CD4-positive, CD25-positive, alpha-beta regulatory T cell (primary cell): ENCODE data around the gene C3orf62. TPM values are rescaled to one million over a fixed set of nuclear protein-coding genes. Genes with fewer than 3 reads are reported as not detected.
A peak's percentile ranks its signal among the peaks of the same experiment; 100 is the strongest.

Experiments
- ATAC-seq, 2 donors: fragments of 150-1000 bp; cut with Tn5 transposase; one replicate each; pipeline ENCODE4 v1.10.0; 2021; ENCODE audit warnings: low read depth in 2 of 2, moderate number of reproducible peaks in 2 of 2, moderate library complexity in 1 of 2
- DNase-seq, 3 donors: peaks; one replicate each; pipeline versions ENCODE4 v3.0.0 to v3.0.0-alpha.2; 2012 to 2022; ENCODE audit warnings: mixed read lengths in 1 of 3
- H3K27ac ChIP-seq: one replicate; pipeline ENCODE4 v1.7.0; 2013; ENCODE audit warnings: mild to moderate bottlenecking, low read length; ENCODE audit not compliant: insufficient read depth, poor library complexity, severe bottlenecking
- H3K27me3 ChIP-seq: one replicate; pipeline ENCODE4 v1.7.0; 2013; ENCODE audit warnings: low read length; ENCODE audit not compliant: control insufficient read depth, insufficient read depth
- H3K36me3 ChIP-seq: one replicate; pipeline ENCODE4 v1.7.0; 2013; ENCODE audit warnings: mild to moderate bottlenecking, low read length, moderate library complexity; ENCODE audit not compliant: control insufficient read depth, insufficient read depth
- H3K4me1 ChIP-seq: 2 replicates; pipeline ENCODE4 v1.7.0; 2013; ENCODE audit warnings: mild to moderate bottlenecking, low read length; ENCODE audit not compliant: insufficient read depth, control insufficient read depth, poor library complexity, severe bottlenecking
- H3K4me3 ChIP-seq: one replicate; pipeline ENCODE4 v1.7.0; 2013; ENCODE audit warnings: low read depth, mild to moderate bottlenecking, low read length, moderate library complexity
- H3K9me3 ChIP-seq, 2 experiments: 1 replicate in 1 of 2; 2 replicates in 1 of 2; pipeline ENCODE4 v1.7.0; 2013; ENCODE audit warnings: low read length in 2 of 2, mild to moderate bottlenecking in 1 of 2, moderate library complexity in 1 of 2; ENCODE audit not compliant: control insufficient read depth in 2 of 2
- H3K27ac Mint-ChIP-seq, 3 donors: one replicate each; pipeline ENCODE4 v1.8.0; 2020 to 2022; ENCODE audit warnings: mild to moderate bottlenecking in 3 of 3, mixed read lengths in 3 of 3, moderate library complexity in 2 of 3
- H3K27me3 Mint-ChIP-seq: one replicate; pipeline ENCODE4 v1.8.0; 2022; ENCODE audit warnings: mild to moderate bottlenecking, mixed read lengths
- H3K36me3 Mint-ChIP-seq: one replicate; pipeline ENCODE4 v1.8.0; 2020; ENCODE audit warnings: mixed read lengths
- H3K4me1 Mint-ChIP-seq, 4 donors: one replicate each; pipeline ENCODE4 v1.8.0; 2020 to 2022; ENCODE audit warnings: mixed read lengths in 4 of 4, mild to moderate bottlenecking in 1 of 4
- H3K4me3 Mint-ChIP-seq, 4 donors: one replicate each; pipeline ENCODE4 v1.8.0; 2020 to 2022; ENCODE audit warnings: mild to moderate bottlenecking in 4 of 4, mixed read lengths in 4 of 4, moderate library complexity in 3 of 4
- H3K9me3 Mint-ChIP-seq, 7 donors: one replicate each; pipeline ENCODE4 v1.8.0; 2020 to 2022; ENCODE audit warnings: mixed read lengths in 7 of 7, mild to moderate bottlenecking in 3 of 7, moderate library complexity in 2 of 7
- polyA plus RNA-seq, 4 donors: library from polyadenylated mRNA; unstranded; fragments of 300-500 nt; fragmentation: Illumina TruSeq; gene quantifications; one replicate each; pipeline ENCODE4 v1.2.3, GENCODE V29; 2021
- total RNA-seq: library from RNA; stranded (reverse); gene quantifications from one replicate; pipeline ENCODE4 v1.2.3, GENCODE V29; 2022

The C3orf62 gene
- total and polyA plus RNA-seq, 5 donors from 2014 or later: 0.56 to 12.4 (median 0.79) TPM

DNA sequence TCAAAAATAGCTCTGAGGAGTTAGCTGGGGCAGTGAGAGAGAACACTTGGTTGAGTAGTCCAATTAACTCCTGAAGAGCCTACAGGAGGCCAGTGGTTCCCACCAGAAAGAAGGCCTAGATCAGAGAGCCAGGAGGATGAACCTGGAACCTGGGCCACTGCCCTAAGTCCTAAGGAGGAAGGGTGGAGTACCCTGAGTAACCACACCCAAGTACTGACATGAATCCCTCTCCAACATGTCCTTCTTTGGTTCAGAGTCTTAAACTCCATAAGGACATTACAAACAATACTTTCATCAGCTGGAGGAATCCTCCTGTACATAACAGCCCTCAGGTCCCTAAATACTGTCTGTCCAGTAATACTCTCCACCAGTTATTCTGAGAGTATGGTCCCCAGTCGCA lies 25.6 kb upstream of the C3orf62 start:
- Mint-ChIP-seq H3K27ac (peak overlapping the region in 1 of 3 donors; percentile 47), H3K27me3 (no peaks in the 10 kb centered on the region), H3K9me3 (no peaks in the 10 kb centered on the region), H3K4me3 (no peak overlapping the region), H3K36me3 (peaks cover 41% of the 10 kb centered on the region), H3K4me1 (peaks cover 0 to 16% (median 5%) of the 10 kb centered on the region in 4 donors)
- Histone ChIP-seq H3K9me3 (no peaks in the 10 kb centered on the region), H3K4me3 (no peak overlapping the region), H3K27me3 (no peaks in the 10 kb centered on the region), H3K36me3 (peaks cover 75% of the 10 kb centered on the region), H3K4me1 (no peaks in the 10 kb centered on the region), H3K27ac (no peak overlapping the region)
- peak in 1 of 3 donors; percentile 17 for DNase-seq
- no peak for ATAC-seq

DNA sequence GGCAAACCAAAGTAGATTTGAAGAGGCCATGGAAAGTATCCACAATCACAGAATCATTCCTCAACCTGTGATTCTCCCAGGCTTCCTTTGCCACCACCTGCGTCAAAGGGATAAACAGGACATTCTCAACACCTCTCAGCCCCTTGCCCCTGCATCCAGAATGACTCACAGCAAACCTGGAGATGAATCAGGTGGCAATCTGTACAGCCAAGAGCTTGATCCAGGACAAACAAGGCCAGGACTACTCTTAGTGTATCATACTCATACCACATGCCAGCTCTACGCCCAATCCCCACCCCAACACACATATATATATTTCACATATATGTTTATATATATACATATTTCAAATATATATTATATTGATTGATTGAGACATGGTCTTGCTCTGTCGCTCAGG lies 23.6 kb upstream of the C3orf62 start:
- H3K36me3 Mint-ChIP-seq: peaks cover 43% of the 10 kb centered on the region
- DNase-seq (no peak), ATAC-seq (no peak)
- peaks cover 0 to 16% (median 5%) of the 10 kb centered on the region in 4 donors for H3K4me1 Mint-ChIP-seq
- Histone ChIP-seq H3K27ac (no peak overlapping the region), H3K9me3 (no peaks in the 10 kb centered on the region), H3K36me3 (peaks cover 75% of the 10 kb centered on the region), H3K4me1 (no peaks in the 10 kb centered on the region), H3K4me3 (no peak overlapping the region), H3K27me3 (no peaks in the 10 kb centered on the region)
- no peaks in the 10 kb centered on the region for H3K9me3 Mint-ChIP-seq
- peak overlapping the region in 1 of 3 donors; percentile 26 for H3K27ac Mint-ChIP-seq
- no peak overlapping the region for H3K4me3 Mint-ChIP-seq
- H3K27me3 Mint-ChIP-seq: no peaks in the 10 kb centered on the region

DNA sequence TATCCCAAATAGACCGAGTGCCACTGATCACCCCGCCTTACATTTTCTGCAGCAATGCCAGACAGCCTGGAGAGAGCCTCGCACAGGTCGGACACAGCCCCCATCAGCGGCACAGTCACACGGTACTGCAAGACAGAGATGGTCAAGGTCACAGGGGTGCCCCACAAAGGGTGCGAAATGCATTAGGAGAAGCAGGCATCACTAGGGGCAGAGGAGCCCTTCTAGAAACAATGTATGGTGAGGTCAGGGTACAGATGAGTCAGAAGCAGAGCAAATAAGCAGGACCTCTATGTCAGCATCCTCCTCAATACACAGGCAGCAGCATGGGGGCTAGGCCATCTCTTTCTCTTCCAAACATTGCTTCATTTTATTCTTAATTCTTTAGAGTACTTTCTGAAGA lies 21.5 kb upstream of the C3orf62 start:
- Histone ChIP-seq H3K27me3 (no peaks in the 10 kb centered on the region), H3K4me1 (no peaks in the 10 kb centered on the region), H3K4me3 (no peak overlapping the region), H3K36me3 (peaks cover 82% of the 10 kb centered on the region), H3K27ac (no peak overlapping the region), H3K9me3 (no peaks in the 10 kb centered on the region)
- Mint-ChIP-seq H3K27me3 (no peaks in the 10 kb centered on the region), H3K27ac (peak overlapping the region in 2 of 3 donors; percentile 41 to 73), H3K4me3 (no peak overlapping the region), H3K9me3 (no peaks in the 10 kb centered on the region), H3K4me1 (peaks cover 0 to 12% (median 7%) of the 10 kb centered on the region in 4 donors), H3K36me3 (peaks cover 51% of the 10 kb centered on the region)
- no peak for DNase-seq
- no peak for ATAC-seq

DNA sequence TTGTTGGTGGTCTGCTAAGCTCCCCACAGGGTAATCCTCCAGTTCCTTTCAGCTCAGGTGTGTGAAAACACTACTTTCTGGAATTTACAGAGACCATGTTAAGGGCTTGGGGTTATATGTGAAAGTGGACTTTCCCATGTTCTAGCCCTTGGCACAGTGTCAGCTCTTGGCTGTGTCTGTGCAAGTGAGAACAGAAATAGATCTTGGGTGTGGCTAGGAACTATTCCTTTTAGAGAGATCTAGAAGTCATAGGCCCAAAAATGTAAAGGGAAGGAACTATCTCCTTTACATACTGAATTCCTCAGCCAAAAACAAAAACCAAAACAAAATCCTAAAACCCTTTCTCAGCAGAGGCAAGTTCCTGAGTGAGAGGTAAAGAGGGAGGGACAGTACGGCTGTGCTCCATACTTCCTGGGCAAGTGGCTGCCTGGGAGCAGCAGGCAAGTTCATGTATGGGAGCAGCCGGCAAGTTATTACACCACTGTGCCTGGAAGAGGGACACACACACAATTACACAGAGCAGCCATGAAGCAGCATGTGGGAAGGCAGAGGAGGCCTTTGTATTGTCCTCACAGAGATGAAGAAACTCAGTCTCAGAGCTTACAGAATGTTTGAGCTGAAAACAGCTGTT lies 19.9 kb upstream of the C3orf62 start:
- Histone ChIP-seq H3K4me3 (no peak overlapping the region), H3K27ac (peak overlapping the region; percentile 7), H3K4me1 (no peaks in the 10 kb centered on the region), H3K9me3 (no peaks in the 10 kb centered on the region), H3K27me3 (no peaks in the 10 kb centered on the region), H3K36me3 (peaks cover 86% of the 10 kb centered on the region)
- Mint-ChIP-seq H3K4me3 (no peak overlapping the region), H3K9me3 (no peaks in the 10 kb centered on the region), H3K27me3 (no peaks in the 10 kb centered on the region), H3K4me1 (peaks cover 0 to 5% (median 2%) of the 10 kb centered on the region in 4 donors), H3K36me3 (peaks cover 45% of the 10 kb centered on the region), H3K27ac (no peak overlapping the region)
- DNase-seq: no peak
- no peak for ATAC-seq

DNA sequence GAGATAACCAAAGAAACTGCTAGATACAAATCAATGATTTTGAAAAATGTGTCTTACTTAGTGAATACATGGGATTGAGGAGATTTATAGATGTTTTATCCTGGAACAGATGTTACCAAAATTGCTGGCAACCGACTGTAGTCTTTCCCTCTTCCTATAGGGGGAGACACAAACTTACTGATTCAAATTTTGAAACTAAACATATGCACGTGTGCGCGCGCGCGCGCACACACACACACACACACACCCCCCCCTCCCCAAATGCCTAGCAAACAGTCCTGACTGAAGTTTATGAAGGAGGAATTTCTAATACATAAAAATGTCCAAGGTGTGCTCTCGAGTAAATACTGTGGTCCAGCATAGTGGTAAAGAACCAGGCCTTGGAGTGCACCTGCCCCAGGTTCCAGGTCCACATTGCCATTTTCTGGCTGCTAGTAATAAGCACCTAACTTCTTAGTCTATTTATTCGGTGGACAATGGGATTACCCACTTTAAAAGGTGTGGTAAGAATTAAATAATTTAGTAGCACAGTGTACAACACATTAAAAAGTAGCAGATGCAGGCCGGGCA lies 18.5 kb upstream of the C3orf62 start:
- Histone ChIP-seq H3K4me1 (no peaks in the 10 kb centered on the region), H3K27ac (no peak overlapping the region), H3K4me3 (no peak overlapping the region), H3K27me3 (no peaks in the 10 kb centered on the region), H3K9me3 (no peaks in the 10 kb centered on the region), H3K36me3 (peaks cover 86% of the 10 kb centered on the region)
- peaks cover 0 to 5% (median 2%) of the 10 kb centered on the region in 4 donors for H3K4me1 Mint-ChIP-seq
- no peaks in the 10 kb centered on the region for H3K27me3 Mint-ChIP-seq
- DNase-seq (peak in 2 of 3 donors; percentile 36 to 57), ATAC-seq (peak in 1 of 2 donors; percentile 58)
- no peak overlapping the region for H3K4me3 Mint-ChIP-seq
- H3K27ac Mint-ChIP-seq: peak overlapping the region in 1 of 3 donors; percentile 75
- peaks cover 39% of the 10 kb centered on the region for H3K36me3 Mint-ChIP-seq
- H3K9me3 Mint-ChIP-seq: no peaks in the 10 kb centered on the region

DNA sequence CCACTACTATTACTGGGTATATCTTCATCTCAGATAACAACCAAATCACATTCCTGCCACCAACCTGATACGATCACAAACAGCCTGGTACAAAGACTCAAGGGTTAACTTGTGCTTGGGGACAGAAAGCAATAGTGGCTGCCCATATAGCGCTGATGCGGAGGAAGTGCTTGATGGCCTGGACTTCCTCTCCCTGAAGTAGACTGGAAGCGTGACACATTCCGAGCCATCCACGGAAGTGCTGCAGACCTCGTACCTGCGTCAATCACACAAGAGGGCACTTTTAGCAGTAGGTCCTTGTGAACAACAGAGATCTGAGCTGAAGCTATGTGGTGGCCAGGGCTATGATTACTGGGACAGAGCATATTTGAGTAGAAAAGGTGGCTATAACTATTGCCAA lies 17.3 kb upstream of the C3orf62 start:
- Mint-ChIP-seq H3K27ac (no peak overlapping the region), H3K9me3 (no peaks in the 10 kb centered on the region), H3K4me1 (peaks cover 0 to 5% (median 2%) of the 10 kb centered on the region in 4 donors), H3K36me3 (peaks cover 32% of the 10 kb centered on the region), H3K4me3 (no peak overlapping the region), H3K27me3 (no peaks in the 10 kb centered on the region)
- H3K4me1 ChIP-seq: no peaks in the 10 kb centered on the region
- no peak overlapping the region for H3K27ac ChIP-seq
- no peaks in the 10 kb centered on the region for H3K9me3 ChIP-seq
- H3K4me3 ChIP-seq: no peak overlapping the region
- ATAC-seq: no peak
- DNase-seq: no peak
- no peaks in the 10 kb centered on the region for H3K27me3 ChIP-seq
- peaks cover 87% of the 10 kb centered on the region for H3K36me3 ChIP-seq

DNA sequence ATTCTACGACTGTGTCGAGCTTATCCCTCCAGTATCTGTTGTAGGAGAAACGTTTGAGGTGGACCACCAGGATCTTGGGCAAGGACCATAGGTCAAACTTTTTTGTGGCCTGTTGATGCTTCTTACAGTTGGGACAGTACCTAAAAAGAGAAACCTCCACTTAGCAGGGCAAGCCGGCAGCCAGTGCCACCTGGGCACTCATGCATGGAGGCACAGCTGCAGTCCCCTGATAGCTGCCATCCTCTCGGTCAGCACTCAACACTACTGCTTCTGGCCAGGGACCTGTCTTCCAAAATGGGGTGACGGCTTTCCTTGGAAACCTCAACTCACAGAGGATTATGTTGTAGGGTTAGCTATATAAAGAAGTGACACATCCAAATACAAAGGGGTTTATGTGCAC lies 7.0 kb upstream of the C3orf62 start:
- peaks cover 44% of the 10 kb centered on the region for H3K36me3 Mint-ChIP-seq
- Histone ChIP-seq H3K27me3 (no peaks in the 10 kb centered on the region), H3K36me3 (peaks cover 66% of the 10 kb centered on the region), H3K4me3 (no peak overlapping the region), H3K27ac (no peak overlapping the region), H3K4me1 (no peaks in the 10 kb centered on the region), H3K9me3 (no peaks in the 10 kb centered on the region)
- no peak overlapping the region for H3K27ac Mint-ChIP-seq
- DNase-seq (no peak), ATAC-seq (no peak)
- no peak overlapping the region for H3K4me3 Mint-ChIP-seq
- H3K27me3 Mint-ChIP-seq: no peaks in the 10 kb centered on the region
- H3K4me1 Mint-ChIP-seq: peaks cover 0 to 3% (median 1%) of the 10 kb centered on the region in 4 donors
- H3K9me3 Mint-ChIP-seq: no peaks in the 10 kb centered on the region

DNA sequence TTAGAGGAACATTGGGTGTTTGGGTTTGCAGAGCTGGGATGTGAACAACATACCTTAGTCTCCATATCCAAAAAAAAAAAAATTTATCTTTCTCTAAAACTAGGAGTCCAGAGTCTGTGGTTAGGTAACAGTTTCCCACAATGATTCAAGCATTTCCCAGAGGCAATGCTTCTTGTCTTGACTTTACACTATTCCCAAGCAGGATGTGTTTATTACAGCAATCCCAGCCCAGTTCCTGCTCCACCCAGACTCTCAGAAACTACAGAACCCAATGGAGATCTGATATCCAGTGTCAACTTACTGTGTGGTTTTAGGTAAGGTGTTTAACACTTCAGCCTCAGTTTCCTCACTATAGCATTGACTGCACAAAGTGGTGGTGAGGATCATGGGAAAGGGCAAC lies 2.3 kb upstream of the C3orf62 start:
- H3K9me3 Mint-ChIP-seq: no peaks in the 10 kb centered on the region
- ATAC-seq (no peak), DNase-seq (no peak)
- H3K36me3 Mint-ChIP-seq: peaks cover 19% of the 10 kb centered on the region
- H3K27ac ChIP-seq: peak overlapping the region; percentile 3
- no peak overlapping the region for H3K4me3 ChIP-seq
- H3K4me3 Mint-ChIP-seq: no peak overlapping the region
- peaks cover 40% of the 10 kb centered on the region for H3K36me3 ChIP-seq
- H3K27me3 Mint-ChIP-seq: no peaks in the 10 kb centered on the region
- peaks cover 0 to 28% (median 19%) of the 10 kb centered on the region in 4 donors for H3K4me1 Mint-ChIP-seq
- no peaks in the 10 kb centered on the region for H3K9me3 ChIP-seq
- no peak overlapping the region for H3K27ac Mint-ChIP-seq
- H3K27me3 ChIP-seq: no peaks in the 10 kb centered on the region
- peaks cover 14% of the 10 kb centered on the region for H3K4me1 ChIP-seq
